Gastroesophageal sphincter (tissue), 4 donors: ENCODE results near the gene PRKD1. TPM values are rescaled to one million over a fixed set of nuclear protein-coding genes. Genes with fewer than 3 reads are reported as not detected.
"Not testable (repeated sequence)": the region's sequence is repeated elsewhere in the genome, so short reads cannot be mapped to it uniquely, and the experiment has no call there.

Experiments used
- ATAC-seq: fragments of 150-250 bp; one replicate; pipeline ENCODE4 v1.9.1; 2016; ENCODE audit warnings: mild to moderate bottlenecking, moderate library complexity
- H3K27ac ChIP-seq, 4 donors: fragments of 200-600 bp; sonication (generic) in 3 of 4; 1 replicate in 3 of 4; 2 replicates in 1 of 4; pipeline ENCODE4 v1.5.1; 2016 to 2019
- H3K27me3 ChIP-seq: fragments of 200-600 bp; sonication (generic); one replicate; pipeline ENCODE4 v1.5.1; 2019
- H3K36me3 ChIP-seq, 2 donors: fragments of 200-600 bp; sonication (generic); one replicate each; pipeline ENCODE4 v1.5.1; 2019; ENCODE audit warnings: control low read depth in 1 of 2
- H3K4me1 ChIP-seq, 3 donors: fragments of 200-600 bp; sonication (generic); 1 replicate in 2 of 3; 2 replicates in 1 of 3; pipeline ENCODE4 v1.5.1; 2016 to 2019; ENCODE audit warnings: control low read depth in 2 of 3
- H3K4me3 ChIP-seq, 2 donors: fragments of 200-600 bp; sonication (generic); one replicate each; pipeline ENCODE4 v1.5.1; 2019; ENCODE audit warnings: mild to moderate bottlenecking in 1 of 2, moderate library complexity in 1 of 2
- H3K9me3 ChIP-seq, 3 donors: fragments of 200-600 bp; sonication (generic); one replicate each; pipeline ENCODE4 v1.5.1; 2017 to 2019; ENCODE audit warnings: control low read depth in 2 of 3
- EP300 ChIP-seq: sonication (generic); formaldehyde crosslinking; IDR thresholded peaks from one replicate; pipeline ENCODE4 v1.6.1; 2017; ENCODE audit warnings: antibody characterized with exemption, mild to moderate bottlenecking
- POLR2A ChIP-seq, 2 donors: fragments of 450-650 bp; IDR thresholded peaks; one replicate each; pipeline ENCODE4 v1.6.1; 2017; ENCODE audit warnings: antibody characterized with exemption in 2 of 2, mild to moderate bottlenecking in 2 of 2, moderate library complexity in 1 of 2
- POLR2AphosphoS5 ChIP-seq: sonication (generic); formaldehyde crosslinking; IDR thresholded peaks from one replicate; pipeline ENCODE4 v1.6.1; 2017; ENCODE audit warnings: antibody characterized with exemption
- WGBS, 2 donors: methylation state at CpG; one replicate each; pipeline ENCODE4 v1.1.5; 2018; ENCODE audit warnings: low coverage in 1 of 2; 5-methylcytosine and 5-hydroxymethylcytosine counted together
- total RNA-seq, 4 donors: library from RNA; depleted of rRNA; stranded (reverse); fragments of >200 nt; gene quantifications; one replicate each; pipeline ENCODE4 v1.1.0, GENCODE V29; 2016
- TF ChIP-seq, protein P1 (sequence below), 4 experiments: fragments of 200-600 bp in 2 of 4; fragments of 450-650 bp in 2 of 4; sonication (generic) in 1 of 4; IDR thresholded peaks; one replicate each; pipeline ENCODE4 v1.5.1; 2017 to 2019; ENCODE audit warnings: antibody characterized with exemption in 4 of 4, mild to moderate bottlenecking in 2 of 4, moderate library complexity in 2 of 4

The PRKD1 gene
- total RNA-seq, 4 donors from 2014 or later = 11.9 to 14.3 (median 12.6) TPM

DNA sequence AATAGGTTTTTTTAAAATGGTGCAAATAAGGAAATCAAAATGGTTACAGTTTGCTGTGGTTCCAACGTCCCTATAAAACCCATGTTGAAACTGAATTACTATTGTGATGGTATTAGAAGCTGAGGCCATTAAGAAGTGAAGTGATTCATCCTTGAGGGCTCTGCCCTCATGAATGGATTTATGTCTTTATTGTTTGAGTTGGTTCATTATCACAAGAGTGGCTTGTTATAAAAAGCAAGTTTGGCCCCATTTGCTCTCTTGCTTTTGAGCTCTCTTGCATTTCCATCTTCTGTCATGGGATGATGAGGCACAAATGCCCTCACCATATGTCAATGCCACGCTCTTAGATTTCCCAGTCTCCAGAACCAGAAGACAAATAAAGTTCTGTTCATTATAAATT is 62.3 kb downstream of the PRKD1 start:
- no peak overlapping the region for H3K4me3 ChIP-seq
- no peak overlapping the region for H3K27ac ChIP-seq
- TF ChIP-seq EP300 (no peak), POLR2AphosphoS5 (no peak), POLR2A (IDR thresholded peaks at IDR 0.05) (no peak)
- TF ChIP-seq, protein P1, sequence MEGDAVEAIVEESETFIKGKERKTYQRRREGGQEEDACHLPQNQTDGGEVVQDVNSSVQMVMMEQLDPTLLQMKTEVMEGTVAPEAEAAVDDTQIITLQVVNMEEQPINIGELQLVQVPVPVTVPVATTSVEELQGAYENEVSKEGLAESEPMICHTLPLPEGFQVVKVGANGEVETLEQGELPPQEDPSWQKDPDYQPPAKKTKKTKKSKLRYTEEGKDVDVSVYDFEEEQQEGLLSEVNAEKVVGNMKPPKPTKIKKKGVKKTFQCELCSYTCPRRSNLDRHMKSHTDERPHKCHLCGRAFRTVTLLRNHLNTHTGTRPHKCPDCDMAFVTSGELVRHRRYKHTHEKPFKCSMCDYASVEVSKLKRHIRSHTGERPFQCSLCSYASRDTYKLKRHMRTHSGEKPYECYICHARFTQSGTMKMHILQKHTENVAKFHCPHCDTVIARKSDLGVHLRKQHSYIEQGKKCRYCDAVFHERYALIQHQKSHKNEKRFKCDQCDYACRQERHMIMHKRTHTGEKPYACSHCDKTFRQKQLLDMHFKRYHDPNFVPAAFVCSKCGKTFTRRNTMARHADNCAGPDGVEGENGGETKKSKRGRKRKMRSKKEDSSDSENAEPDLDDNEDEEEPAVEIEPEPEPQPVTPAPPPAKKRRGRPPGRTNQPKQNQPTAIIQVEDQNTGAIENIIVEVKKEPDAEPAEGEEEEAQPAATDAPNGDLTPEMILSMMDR (IDR thresholded peaks at IDR 0.05) = no peak
- no peak for ATAC-seq
- H3K9me3 ChIP-seq = no peaks in the 10 kb centered on the region
- H3K4me1 ChIP-seq = peaks cover 0 to 8% (median 0%) of the 10 kb centered on the region in 3 donors
- 83 to 85% methylated on average over 2 of the region's 2 CpGs for WGBS, 2 donors
- H3K36me3 ChIP-seq = no peaks in the 10 kb centered on the region
- H3K27me3 ChIP-seq = no peaks in the 10 kb centered on the region

DNA sequence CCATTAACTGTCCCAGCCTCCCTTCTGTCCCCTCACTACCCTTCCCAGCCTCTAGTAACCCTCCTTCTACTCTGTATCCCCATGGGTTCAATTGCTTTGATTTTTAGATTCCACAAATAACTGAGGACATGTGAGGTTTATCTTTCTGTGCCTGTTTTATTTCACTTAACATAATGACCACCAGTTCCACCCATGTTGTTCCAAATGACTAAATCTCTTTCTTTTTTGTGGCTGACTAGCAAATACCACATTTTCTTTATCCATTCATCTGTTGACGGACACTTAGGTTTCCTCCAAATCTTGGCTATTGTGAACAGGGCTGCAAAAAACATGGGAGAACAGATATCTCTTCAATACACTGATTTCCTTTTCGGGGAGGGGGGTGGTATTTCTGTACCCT is 65.7 kb downstream of the PRKD1 start:
- H3K36me3 ChIP-seq = no peaks in the 10 kb centered on the region
- TF ChIP-seq, protein P1 (IDR thresholded peaks at IDR 0.05) = no peak
- TF ChIP-seq EP300 = no peak
- ATAC-seq = no peak
- H3K27ac ChIP-seq = no peak overlapping the region
- no peaks in the 10 kb centered on the region for H3K9me3 ChIP-seq
- H3K4me3 ChIP-seq = no peak overlapping the region
- WGBS, 2 donors = 91% methylated on average over 2 of the region's 2 CpGs; no CpG with 5 or more reads in 1 of the 2 donors
- H3K4me1 ChIP-seq = peaks cover 0 to 8% (median 0%) of the 10 kb centered on the region in 3 donors
- H3K27me3 ChIP-seq = no peaks in the 10 kb centered on the region

DNA sequence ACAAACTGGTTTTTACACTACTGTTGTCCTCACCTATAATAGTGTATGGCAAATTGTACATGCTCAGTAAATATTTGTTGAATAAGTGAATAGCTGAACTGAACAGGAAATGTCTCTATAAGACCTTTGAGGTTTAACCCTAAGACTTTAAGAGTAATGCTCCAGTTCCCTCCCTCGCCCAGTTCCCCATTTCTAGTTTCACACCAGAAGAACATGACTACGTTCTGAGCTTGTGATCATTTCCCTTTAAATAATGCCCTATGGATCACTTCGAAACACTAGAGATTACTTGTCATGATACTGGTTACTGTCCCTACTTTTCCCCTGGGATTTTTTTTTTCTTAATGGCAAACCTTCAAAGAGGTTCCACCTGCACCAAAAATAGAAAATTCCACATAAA is 69.3 kb downstream of the PRKD1 start:
- H3K27me3 ChIP-seq = no peaks in the 10 kb centered on the region
- H3K9me3 ChIP-seq = no peaks in the 10 kb centered on the region
- H3K27ac ChIP-seq = no peak overlapping the region
- 74 to 79% methylated on average over 3 of the region's 3 CpGs for WGBS, 2 donors
- no peak for TF ChIP-seq POLR2A (IDR thresholded peaks at IDR 0.05)
- no peak for TF ChIP-seq POLR2AphosphoS5
- TF ChIP-seq, protein P1 (IDR thresholded peaks at IDR 0.05) = no peak
- no peak for TF ChIP-seq EP300
- no peak for ATAC-seq
- H3K36me3 ChIP-seq = no peaks in the 10 kb centered on the region
- peaks cover 0 to 8% (median 0%) of the 10 kb centered on the region in 3 donors for H3K4me1 ChIP-seq
- H3K4me3 ChIP-seq = no peak overlapping the region

DNA sequence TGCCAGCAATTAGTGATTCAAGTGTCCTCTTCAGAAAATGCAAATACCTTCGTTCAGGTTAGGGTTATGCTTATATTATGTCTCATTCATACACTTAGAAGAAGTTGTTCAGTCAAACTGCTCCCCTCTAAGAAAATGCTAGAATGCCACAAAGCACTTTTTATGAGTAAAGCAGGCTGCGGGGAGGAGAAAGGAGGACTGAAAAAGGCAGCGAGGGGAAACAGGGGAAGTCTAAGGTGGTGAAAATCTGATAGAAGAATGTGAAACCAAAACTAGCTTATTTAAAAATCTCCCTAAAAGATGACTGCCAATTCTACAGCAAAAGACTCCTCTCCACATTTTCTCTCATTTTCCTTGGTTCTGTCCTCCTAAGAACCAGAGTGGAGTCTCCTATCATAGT is 70.1 kb downstream of the PRKD1 start:
- Histone ChIP-seq H3K9me3 (no peaks in the 10 kb centered on the region), H3K4me3 (no peak overlapping the region), H3K27me3 (no peaks in the 10 kb centered on the region), H3K4me1 (peaks cover 0 to 6% (median 0%) of the 10 kb centered on the region in 3 donors), H3K36me3 (no peaks in the 10 kb centered on the region), H3K27ac (no peak overlapping the region)
- WGBS, 2 donors = 83 to 95% methylated on average over 2 to 3 of the region's 3 CpGs
- no peak for ATAC-seq
- TF ChIP-seq POLR2A (IDR thresholded peaks at IDR 0.05) (no peak), EP300 (no peak), POLR2AphosphoS5 (no peak)
- TF ChIP-seq, protein P1 (IDR thresholded peaks at IDR 0.05) = no peak

DNA sequence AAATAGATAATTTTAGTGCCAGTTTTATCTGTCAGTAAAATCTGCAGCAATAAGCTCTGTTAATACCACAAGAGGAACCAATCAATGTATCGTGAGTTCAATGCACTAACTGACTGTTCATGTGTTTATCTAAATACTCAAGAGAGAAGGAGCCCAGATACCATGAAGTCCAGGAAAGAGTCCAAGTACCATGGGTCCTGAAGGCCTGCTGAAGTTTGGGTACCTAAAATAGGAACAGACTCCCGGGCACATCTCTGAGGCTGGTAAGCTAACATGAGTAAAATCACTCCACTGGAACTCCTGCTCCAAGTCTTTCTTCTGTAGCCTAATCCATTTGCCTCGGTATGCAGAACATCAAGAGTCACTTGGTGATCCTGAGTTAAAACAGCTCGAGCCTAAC is 71.1 kb downstream of the PRKD1 start:
- no peak for ATAC-seq
- H3K27ac ChIP-seq = no peak overlapping the region
- no peak for TF ChIP-seq POLR2AphosphoS5
- no peak for TF ChIP-seq POLR2A (IDR thresholded peaks at IDR 0.05)
- no peak for TF ChIP-seq EP300
- TF ChIP-seq, protein P1 (IDR thresholded peaks at IDR 0.05) = no peak

DNA sequence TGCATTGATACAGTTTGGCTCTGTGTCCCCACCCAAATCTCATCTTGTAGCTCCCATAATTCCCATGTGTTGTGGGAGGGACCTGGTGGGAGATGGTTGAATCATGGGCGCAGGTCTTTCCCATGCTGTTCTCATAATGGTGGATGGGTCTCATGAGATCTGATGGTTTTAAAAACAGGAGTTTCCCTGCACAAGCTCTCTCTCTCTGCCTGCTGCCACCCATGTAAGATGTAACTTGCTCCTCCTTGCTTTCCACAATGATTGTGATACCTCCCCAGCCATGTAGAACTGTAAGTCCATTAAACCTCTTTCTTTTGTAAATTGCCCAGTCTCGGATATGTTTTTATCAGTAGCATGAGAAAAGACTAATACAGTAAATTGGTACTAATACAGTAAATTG is 74.0 kb downstream of the PRKD1 start:
- H3K4me1 ChIP-seq, H3K36me3 ChIP-seq, H3K4me3 ChIP-seq, H3K27me3 ChIP-seq, H3K9me3 ChIP-seq, ATAC-seq, H3K27ac ChIP-seq: not testable (repeated sequence)
- 93 to 100% methylated on average over 2 of the region's 2 CpGs for WGBS, 2 donors

More for the DNA sequence above, 71.1 kb downstream of the PRKD1 start:
- no peaks in the 10 kb centered on the region for H3K36me3 ChIP-seq
- no peaks in the 10 kb centered on the region for H3K27me3 ChIP-seq
- peaks cover 0 to 8% (median 0%) of the 10 kb centered on the region in 3 donors for H3K9me3 ChIP-seq
- no peaks in the 10 kb centered on the region for H3K4me1 ChIP-seq
- H3K4me3 ChIP-seq = no peak overlapping the region
- 65 to 100% methylated on average over 3 to 4 of the region's 4 CpGs for WGBS, 2 donors
